GM10248 (cell line): ENCODE measurements around the gene USH1C.

Experiments used
- CTCF ChIA-PET: fragments of 300-600 bp; sonication (Branson Sonifier 250); formaldehyde crosslinking; extraction: SDS; loops from one replicate; lab custom pipeline; 2021; ENCODE audit warnings: antibody characterized with exemption; lab: Yijun Ruan, JAX
- POLR2A ChIA-PET: fragments of 350-650 bp; sonication (Branson Sonifier 250); formaldehyde crosslinking; extraction: SDS; loops from one replicate; lab custom pipeline; 2020; ENCODE audit warnings: antibody characterized with exemption; lab: Yijun Ruan, JAX
- DNase-seq: peaks from one replicate; pipeline ENCODE4 v3.0.0; 2012; ENCODE audit errors: extremely low spot score
- TF ChIP-seq, protein P1 (sequence below): IDR thresholded peaks from 2 replicates; pipeline ENCODE4 v1.5.1; 2012; ENCODE audit warnings: mild to moderate bottlenecking, low read depth; ENCODE audit errors: extremely low read depth, missing control alignments, control extremely low read depth

Gene USH1C

DNA sequence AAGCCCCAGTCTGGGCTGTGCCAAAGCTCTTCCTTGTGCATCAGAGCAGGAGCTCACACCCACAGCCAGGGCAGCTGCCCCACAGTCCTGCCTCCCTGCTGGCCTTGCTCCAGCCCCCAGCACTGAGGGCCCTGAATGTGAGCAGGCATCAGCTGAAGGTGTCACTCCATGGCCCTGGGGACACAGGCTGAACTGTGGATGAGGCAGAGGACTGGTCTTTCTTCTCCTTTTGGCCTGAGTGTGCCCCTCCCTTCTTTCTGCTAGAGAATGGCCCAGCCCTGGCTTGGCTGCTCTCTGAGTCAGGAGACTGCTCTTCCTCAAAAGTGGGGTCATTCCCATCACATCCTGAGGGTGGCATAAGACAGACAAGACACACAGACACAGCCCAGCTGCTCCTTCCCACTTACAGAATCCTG, 19.0 kb upstream of the USH1C start:
- DNase-seq, result no peak
- CTCF ChIA-PET, result interaction anchor here (1.2 kb wide), 2 partner anchors 10 to 13 kb away, joined by 3 read pairs; no protein-coding TSS in a partner anchor

DNA sequence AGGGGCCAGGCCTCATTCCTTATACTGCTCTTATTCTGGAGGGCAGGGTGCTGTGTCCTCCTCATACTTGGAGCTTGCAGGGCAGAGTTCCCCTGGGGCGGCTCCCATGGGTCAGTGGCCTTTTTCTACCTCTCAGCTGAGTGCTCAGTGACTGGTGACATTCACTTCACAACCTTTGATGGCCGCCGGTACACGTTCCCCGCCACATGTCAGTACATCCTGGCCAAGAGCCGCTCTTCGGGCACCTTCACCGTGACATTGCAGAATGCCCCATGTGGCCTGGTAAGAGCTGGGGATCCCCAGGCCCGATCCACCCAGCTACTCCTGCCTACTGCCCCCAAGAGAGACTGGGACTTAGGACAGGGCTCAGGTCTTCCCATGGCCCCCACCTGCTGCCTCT, 17.3 kb upstream of the USH1C start:
- DNase-seq, result no peak
- TF ChIP-seq, protein P1, sequence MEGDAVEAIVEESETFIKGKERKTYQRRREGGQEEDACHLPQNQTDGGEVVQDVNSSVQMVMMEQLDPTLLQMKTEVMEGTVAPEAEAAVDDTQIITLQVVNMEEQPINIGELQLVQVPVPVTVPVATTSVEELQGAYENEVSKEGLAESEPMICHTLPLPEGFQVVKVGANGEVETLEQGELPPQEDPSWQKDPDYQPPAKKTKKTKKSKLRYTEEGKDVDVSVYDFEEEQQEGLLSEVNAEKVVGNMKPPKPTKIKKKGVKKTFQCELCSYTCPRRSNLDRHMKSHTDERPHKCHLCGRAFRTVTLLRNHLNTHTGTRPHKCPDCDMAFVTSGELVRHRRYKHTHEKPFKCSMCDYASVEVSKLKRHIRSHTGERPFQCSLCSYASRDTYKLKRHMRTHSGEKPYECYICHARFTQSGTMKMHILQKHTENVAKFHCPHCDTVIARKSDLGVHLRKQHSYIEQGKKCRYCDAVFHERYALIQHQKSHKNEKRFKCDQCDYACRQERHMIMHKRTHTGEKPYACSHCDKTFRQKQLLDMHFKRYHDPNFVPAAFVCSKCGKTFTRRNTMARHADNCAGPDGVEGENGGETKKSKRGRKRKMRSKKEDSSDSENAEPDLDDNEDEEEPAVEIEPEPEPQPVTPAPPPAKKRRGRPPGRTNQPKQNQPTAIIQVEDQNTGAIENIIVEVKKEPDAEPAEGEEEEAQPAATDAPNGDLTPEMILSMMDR, result no peak
- ChIA-PET POLR2A (no interaction called here), CTCF (no interaction called here)

More for the DNA sequence above, 19.0 kb upstream of the USH1C start:
- TF ChIP-seq, protein P1, result no peak
- POLR2A ChIA-PET, result no interaction called here

DNA sequence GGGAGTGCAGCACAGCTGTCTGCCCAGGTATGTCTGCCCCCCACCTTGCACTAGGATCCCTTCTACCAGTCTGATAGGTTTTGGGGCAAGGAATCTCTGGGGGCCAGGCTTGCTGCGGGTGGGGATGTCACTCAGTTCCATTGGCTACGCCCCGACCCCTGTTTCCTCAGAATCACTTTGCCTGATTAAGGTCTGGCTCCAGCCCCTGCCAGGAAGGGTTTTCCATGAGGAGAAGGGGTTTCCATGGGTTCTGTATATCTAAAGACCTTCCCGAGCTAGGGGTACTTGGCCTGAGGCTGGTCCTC, 16.8 kb upstream of the USH1C start:
- ChIA-PET CTCF (no interaction called here), POLR2A (no interaction called here)
- no peak for DNase-seq
- TF ChIP-seq, protein P1, result no peak

DNA sequence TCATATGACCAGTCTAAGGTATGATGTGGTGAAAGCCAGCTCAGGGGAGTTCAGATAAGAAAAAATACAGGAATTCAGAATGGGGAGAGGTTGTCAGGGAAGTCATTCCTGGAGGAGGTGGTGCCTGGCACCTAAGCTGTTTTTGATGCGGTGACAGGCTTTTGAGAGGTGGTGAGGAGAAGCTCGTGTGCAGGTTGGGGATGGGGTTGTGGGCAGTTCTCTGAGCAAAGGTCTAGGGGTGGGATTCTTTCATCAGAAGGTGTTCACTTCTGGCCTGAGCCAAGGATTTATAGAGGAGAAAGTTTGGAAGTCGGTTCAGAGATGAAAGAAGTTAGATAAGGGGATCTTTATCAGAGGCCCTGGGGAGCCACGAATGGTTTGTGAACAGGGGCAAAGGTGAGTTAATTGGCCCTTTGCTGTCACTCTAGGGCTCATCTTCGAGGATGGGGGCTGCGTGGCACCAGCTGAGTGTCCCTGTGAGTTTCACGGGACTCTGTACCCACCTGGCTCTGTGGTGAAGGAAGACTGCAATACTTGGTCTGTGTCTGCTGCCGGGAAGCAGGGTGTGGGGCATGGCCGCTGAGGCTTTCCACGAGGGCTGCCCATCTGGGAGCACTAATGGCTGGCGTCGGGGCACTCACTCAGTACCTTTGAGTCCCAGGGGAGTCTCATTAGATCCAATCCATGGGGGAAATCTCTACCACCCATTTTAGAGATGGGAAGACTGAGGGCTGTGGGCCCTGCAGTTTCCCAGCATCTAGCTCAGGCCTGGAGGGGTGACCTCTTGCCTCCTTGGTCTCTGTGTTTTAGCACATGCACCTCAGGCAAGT, 16.3 kb upstream of the USH1C start:
- no peak for DNase-seq
- ChIA-PET CTCF (no interaction called here), POLR2A (no interaction called here)
- TF ChIP-seq, protein P1, result no peak

DNA sequence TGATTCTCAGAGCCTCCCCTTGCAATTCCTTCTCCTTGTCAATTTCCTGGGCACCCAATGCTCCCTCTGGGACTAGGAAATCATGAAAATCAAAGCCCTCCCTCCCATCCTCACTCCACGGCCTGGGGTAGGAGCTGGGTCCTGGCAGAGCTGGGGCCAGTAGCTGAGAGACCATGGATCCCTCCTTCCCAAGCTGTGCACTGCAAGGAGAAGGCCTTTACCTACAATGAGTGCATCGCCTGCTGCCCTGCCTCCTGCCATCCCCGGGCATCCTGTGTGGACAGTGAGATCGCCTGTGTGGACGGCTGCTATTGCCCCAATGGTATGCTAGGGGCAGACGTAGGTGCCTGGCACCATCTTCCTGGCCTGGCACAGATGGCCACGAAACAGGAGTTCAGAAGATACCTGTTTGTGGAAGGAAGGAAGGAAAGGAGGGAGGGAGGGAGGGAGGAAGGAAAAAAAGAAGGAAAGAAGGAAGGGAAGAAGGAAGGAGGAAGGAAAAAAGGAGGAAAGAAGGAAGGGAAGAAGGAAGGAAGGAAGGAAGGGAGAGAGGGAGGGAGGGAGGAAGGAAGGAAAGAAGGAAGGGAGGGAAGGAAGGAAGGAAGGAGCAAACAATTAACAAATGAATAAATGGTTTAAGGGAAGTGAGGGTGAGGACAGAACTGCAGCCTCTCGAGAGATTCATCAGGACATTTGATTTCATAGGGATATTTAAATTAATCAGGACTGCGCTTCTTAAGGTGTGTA, 15.3 kb upstream of the USH1C start:
- no peak for DNase-seq
- CTCF ChIA-PET, result no interaction called here
- TF ChIP-seq, protein P1, result no peak
- POLR2A ChIA-PET, result no interaction called here

DNA sequence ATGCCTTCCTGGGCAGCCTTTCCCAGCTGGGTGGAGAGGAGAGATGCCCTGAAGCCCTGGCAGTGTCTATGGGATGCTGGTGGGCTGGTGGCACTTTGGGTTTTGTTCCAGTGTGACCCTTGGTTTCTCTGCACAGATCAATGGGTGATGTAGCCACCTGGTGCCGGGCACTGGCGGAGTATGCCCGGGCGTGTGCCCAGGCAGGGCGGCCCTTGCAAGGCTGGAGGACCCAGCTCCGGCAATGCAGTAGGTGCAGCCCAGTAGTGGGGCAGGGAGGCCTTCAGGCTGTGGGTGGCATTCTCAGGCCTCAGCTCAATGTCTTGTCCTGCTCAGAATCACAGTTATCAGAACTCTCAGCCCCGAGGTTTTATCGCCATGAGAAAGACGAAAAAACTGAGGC, 14.7 kb upstream of the USH1C start:
- TF ChIP-seq, protein P1, result no peak
- CTCF ChIA-PET, result no interaction called here
- no peak for DNase-seq
- POLR2A ChIA-PET, result no interaction called here
